HK-2 (cell line): Measurements from ENCODE around the gene MKNK1.
"Not testable (repeated sequence)": the region's sequence is repeated elsewhere in the genome, so short reads cannot be mapped to it uniquely, and the experiment has no call there.

ENCODE experiments used
- DNase-seq: peaks from one replicate; pipeline ENCODE4 v3.0.0-alpha.2; 2018; ENCODE audit not compliant: unreplicated experiment

The MKNK1 gene

GRCh38 chr1:46603858-46604549 is at the start of gene MKNK1:
Gene MKNK1 (minus strand): TSS chr1:46604268. CDS start chr1:46583327, 20,941 bp downstream.
- DNase-seq = peak; percentile 96

- DNase-seq = no peak
Measured at GRCh38 chr1:46653405-46653958, 49.4 kb upstream of the MKNK1 start.

- DNase-seq = no peak
Measured at GRCh38 chr1:46652321-46653100, 48.4 kb upstream of the MKNK1 start.

- DNase-seq = not testable (repeated sequence)
Measured at GRCh38 chr1:46651152-46651551, 47.1 kb upstream of the MKNK1 start.

- DNase-seq = no peak
Measured at GRCh38 chr1:46650491-46650890, 46.4 kb upstream of the MKNK1 start.

GRCh38 chr1:46649764-46650163 is 45.7 kb upstream of the MKNK1 start:
- no peak for DNase-seq

GRCh38 chr1:46647611-46648010 is 43.5 kb upstream of the MKNK1 start:
- no peak for DNase-seq

GRCh38 chr1:46646844-46647243 is 42.8 kb upstream of the MKNK1 start:
- DNase-seq = no peak

GRCh38 chr1:46646331-46646730 is 42.3 kb upstream of the MKNK1 start:
- DNase-seq = no peak

GRCh38 chr1:46645815-46646214 is 41.7 kb upstream of the MKNK1 start:
- DNase-seq = no peak

- peak; percentile 45 for DNase-seq
Measured at GRCh38 chr1:46643368-46643775, 39.3 kb upstream of the MKNK1 start.

- no peak for DNase-seq
Measured at GRCh38 chr1:46642115-46642680, 38.1 kb upstream of the MKNK1 start.

GRCh38 chr1:46639547-46639946 is 35.5 kb upstream of the MKNK1 start:
- no peak for DNase-seq

- no peak for DNase-seq
Measured at GRCh38 chr1:46638921-46639320, 34.9 kb upstream of the MKNK1 start.

GRCh38 chr1:46637444-46638083 is 33.5 kb upstream of the MKNK1 start:
- no peak for DNase-seq

- DNase-seq = no peak
Measured at GRCh38 chr1:46635205-46635604, 31.1 kb upstream of the MKNK1 start.

- no peak for DNase-seq
Measured at GRCh38 chr1:46630719-46631118, 26.7 kb upstream of the MKNK1 start.

GRCh38 chr1:46623743-46624644 is 19.9 kb upstream of the MKNK1 start:
- no peak for DNase-seq

GRCh38 chr1:46622344-46622743 is 18.3 kb upstream of the MKNK1 start:
- DNase-seq = no peak

- DNase-seq = no peak
Measured at GRCh38 chr1:46621930-46622329, 17.9 kb upstream of the MKNK1 start.

GRCh38 chr1:46619656-46620258 is 15.7 kb upstream of the MKNK1 start:
- DNase-seq = no peak
